GM12873 (cell line): ENCODE results near the gene TRIM23.

Experiments
- CTCF ChIP-seq: IDR thresholded peaks from 2 replicates; pipeline ENCODE4 v1.5.1; 2012; ENCODE audit warnings: low read depth, mild to moderate bottlenecking, moderate library complexity, low read length, control low read depth; ENCODE audit not compliant: insufficient read depth; ENCODE audit errors: missing control alignments

TRIM23 gene

DNA sequence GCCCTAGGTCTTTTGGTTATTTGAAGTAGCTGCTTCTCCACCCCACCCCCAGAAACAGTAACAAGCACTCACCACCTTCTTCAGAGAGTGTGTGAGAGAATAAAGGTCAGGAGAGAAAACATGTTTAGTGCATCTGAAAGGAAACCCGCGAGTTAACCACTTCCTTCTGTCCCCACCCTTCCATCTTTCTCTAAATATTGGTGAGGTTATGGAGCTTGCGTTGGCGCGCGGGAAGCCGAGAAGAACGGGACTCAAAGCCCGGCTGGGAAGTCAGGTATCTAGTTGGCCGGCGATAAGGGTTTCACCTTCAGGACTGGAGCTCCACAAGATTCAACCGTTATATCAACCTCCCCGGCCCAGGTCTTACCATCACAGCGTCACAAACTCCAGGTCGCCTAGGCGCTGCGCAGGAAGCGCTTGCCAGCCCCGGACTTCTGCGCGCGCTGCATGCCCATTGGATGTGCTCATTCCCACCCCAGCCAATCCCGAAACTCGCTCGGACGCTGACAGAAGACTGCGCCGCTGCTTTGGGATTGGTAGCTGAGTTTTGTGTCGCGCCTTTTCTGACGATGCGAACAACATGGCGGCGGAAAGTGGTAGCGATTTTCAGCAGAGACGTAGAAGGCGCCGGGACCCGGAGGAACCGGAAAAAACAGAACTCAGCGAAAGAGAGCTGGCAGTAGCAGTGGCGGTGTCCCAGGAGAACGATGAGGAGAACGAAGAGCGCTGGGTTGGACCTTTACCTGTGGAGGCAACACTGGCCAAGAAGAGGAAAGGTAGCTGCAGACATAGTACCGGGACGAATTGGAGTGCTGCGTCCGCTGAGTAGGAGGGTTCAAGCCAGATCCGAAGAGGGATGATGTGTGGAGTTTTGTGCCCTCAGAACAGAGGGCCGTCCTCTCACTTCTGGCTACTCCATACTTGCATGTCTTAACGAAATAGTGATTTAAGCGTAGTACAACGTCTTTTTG lies 61.1 kb downstream of the TRIM23 start, which contains the start of the genes CENPK and PPWD1:
CENPK (minus strand) TSS at position 438 of the 971 bp plus-strand sequence. CDS start 8,261 bp downstream, outside the sequence.
PPWD1 (plus strand) TSS at position 566 of the 971 bp plus-strand sequence; CDS start at position 581, 15 bp downstream.
- TF ChIP-seq CTCF, result no peak

- TF ChIP-seq CTCF, result no peak
Observed at GRCh38 chr5:65556718-65557117, 67.4 kb downstream of the TRIM23 start.

- no peak for TF ChIP-seq CTCF
Observed at GRCh38 chr5:65556181-65556580, 68.0 kb downstream of the TRIM23 start.

- TF ChIP-seq CTCF, result no peak
Observed at GRCh38 chr5:65555287-65555686, 68.8 kb downstream of the TRIM23 start.

DNA sequence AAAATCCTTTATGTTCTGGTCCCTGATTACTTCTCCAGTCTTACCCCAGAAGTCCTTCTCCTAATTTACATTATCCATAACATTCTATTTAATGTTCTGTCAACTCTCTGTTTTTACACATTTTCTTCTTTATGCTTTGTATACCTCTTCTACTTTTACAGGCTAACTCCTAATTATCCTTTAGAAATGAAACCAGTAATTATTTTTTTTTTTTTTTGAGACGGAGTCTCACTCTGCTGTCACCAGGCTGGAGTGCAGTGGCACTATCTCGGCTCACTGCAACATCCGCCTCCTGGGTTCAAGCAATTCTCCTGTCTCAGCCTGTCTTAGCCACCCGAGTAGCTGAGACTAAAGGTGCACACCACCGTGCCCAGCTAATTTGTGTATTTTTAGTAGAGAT lies 70.2 kb downstream of the TRIM23 start:
- TF ChIP-seq CTCF, result no peak

DNA sequence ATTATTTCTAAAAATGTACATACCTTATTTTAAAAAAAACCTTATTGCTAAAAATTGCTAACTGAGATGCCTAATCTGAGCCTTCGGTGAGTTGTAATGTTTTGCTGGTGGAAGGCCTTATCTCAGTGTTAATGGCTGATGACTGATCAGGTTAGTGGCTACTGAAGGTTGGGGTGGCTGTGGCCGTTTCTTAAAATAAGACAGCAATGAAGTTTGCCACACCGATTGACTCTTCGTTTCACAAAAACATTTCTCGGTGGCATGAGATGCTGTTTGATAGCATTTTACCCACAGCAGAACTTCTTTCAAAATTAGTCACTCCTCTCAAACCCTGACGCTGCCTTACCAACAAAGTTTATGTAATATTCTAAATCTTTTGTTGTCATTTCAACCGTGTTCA lies 75.9 kb downstream of the TRIM23 start:
- TF ChIP-seq CTCF, result no peak

DNA sequence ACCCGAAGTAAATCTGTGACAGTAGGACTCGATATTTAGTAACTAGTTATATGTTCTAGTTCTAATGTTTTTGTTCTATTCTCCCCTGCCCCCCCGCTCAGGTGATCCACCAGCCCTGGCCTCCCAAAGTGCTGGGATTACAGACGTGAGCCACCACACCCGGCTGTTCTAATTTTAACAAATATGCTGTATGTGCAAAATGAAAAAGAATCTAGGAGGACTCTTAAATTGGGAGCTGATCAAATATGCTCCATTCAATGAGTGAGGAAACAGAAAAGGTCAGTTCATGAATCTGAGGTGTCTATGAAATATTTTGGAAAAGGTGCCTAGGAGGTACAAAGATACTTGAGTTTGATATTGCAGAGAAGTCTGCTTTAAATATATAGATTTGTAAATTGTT lies 78.0 kb downstream of the TRIM23 start:
- TF ChIP-seq CTCF, result no peak
